K562 (cell line): Measurements from ENCODE around the gene GNAT2. TPM values are rescaled to one million over a fixed set of nuclear protein-coding genes. Genes with fewer than 3 reads are reported as not detected.

ENCODE experiments used
- ATAC-seq: fragments of 200-7000 bp; cut with Tn5 transposase; 3 replicates; pipeline ENCODE4 v1.9.1; 2020; ENCODE audit warnings: moderate library complexity
- BruUV-seq: library from RNA; stranded (reverse); fragments of 400-500 nt; replicated peaks from 2 replicates; lab custom pipeline; 2021; lab: Mats Ljungman, UMichigan
- CTCF ChIA-PET: fragments of 300-600 bp; formaldehyde crosslinking; extraction: SDS; loops from one replicate; lab custom pipeline; 2021; ENCODE audit warnings: low intra/inter-chr PET ratio; lab: Yijun Ruan, JAX
- POLR2A ChIA-PET: fragments of 300-600, 350-650 bp; sonication (Branson Sonifier 250); formaldehyde crosslinking; extraction: SDS; loops from one replicate; lab custom pipeline; 2021; ENCODE audit warnings: antibody characterized with exemption, inconsistent platforms; lab: Yijun Ruan, JAX
- DNase-seq, 4 experiments: peaks; one replicate each; pipeline versions ENCODE4 v3.0.0 to v3.0.0-alpha.2; 2011 to 2018; ENCODE audit warnings: low spot score in 3 of 4, mixed read lengths in 3 of 4; ENCODE audit errors: extremely low read depth in 1 of 4
- FAIRE-seq: peaks from 2 replicates; lab custom pipeline; 2011; peaks lifted over from hg19 to GRCh38; lab: Jason Lieb, UNC
- H2AFZ ChIP-seq: 2 replicates; pipeline ENCODE4 v1.6.0; 2011; ENCODE audit warnings: low read depth, low read length, control low read depth, inconsistent platforms
- H3K27ac ChIP-seq: fragments of 200-600 bp; 3 replicates; pipeline ENCODE4 v1.8.0; 2011; ENCODE audit warnings: low read depth, mild to moderate bottlenecking, control low read depth, inconsistent platforms, low read length, moderate library complexity, mixed read lengths; ENCODE audit errors: extremely low read depth
- H3K27me3 ChIP-seq, 2 experiments: fragments of 300-600 bp in 1 of 2; 2 replicates in 1 of 2; 3 replicates in 1 of 2; pipeline versions ENCODE4 v1.6.0 to v1.8.0; 2011; ENCODE audit warnings: inconsistent platforms in 2 of 2, low read length in 2 of 2, mild to moderate bottlenecking in 1 of 2, mixed read lengths in 1 of 2, moderate library complexity in 1 of 2; ENCODE audit not compliant: control insufficient read depth in 2 of 2, insufficient read depth in 2 of 2
- H3K36me3 ChIP-seq: fragments of 300-600 bp; 3 replicates; pipeline ENCODE4 v1.8.0; 2011; ENCODE audit warnings: mild to moderate bottlenecking, low read length, inconsistent platforms; ENCODE audit not compliant: control insufficient read depth, insufficient read depth
- H3K4me1 ChIP-seq, 2 experiments: fragments of 200-600 bp in 1 of 2; replicated peaks in 1 of 2; 2 replicates in 1 of 2; 3 replicates in 1 of 2; pipeline versions ENCODE4 v1.5.1 to v1.8.0; 2011; ENCODE audit warnings: inconsistent platforms in 2 of 2, low read length in 2 of 2, mild to moderate bottlenecking in 1 of 2, mixed read lengths in 1 of 2, moderate library complexity in 1 of 2; ENCODE audit not compliant: control insufficient read depth in 2 of 2, insufficient read depth in 2 of 2
- H3K4me2 ChIP-seq: 2 replicates; pipeline ENCODE4 v1.6.1; 2011; ENCODE audit warnings: low read length, control low read depth, inconsistent platforms, mixed read lengths; ENCODE audit not compliant: insufficient read depth
- H3K4me3 ChIP-seq: fragments of 200-600 bp; sonication (generic), shearing (Covaris generic); 2 replicates; pipeline ENCODE4 v1.5.1; 2016; ENCODE audit warnings: control low read depth, inconsistent platforms
- H3K79me2 ChIP-seq: fragments of 200-600 bp; 3 replicates; pipeline ENCODE4 v1.8.0; 2011; ENCODE audit warnings: low read length, inconsistent platforms; ENCODE audit not compliant: control insufficient read depth, insufficient read depth
- H3K9ac ChIP-seq, 2 experiments: 2 replicates each; pipeline versions ENCODE4 v1.6.0 to v1.6.1; 2011; ENCODE audit warnings: low read depth in 2 of 2, low read length in 2 of 2, control low read depth in 1 of 2, inconsistent platforms in 1 of 2, mild to moderate bottlenecking in 1 of 2, mixed read lengths in 1 of 2; ENCODE audit not compliant: insufficient read depth in 1 of 2
- H3K9me1 ChIP-seq: one replicate; pipeline ENCODE4 v1.6.0; 2011; ENCODE audit warnings: inconsistent platforms, mild to moderate bottlenecking, low read length, moderate library complexity; ENCODE audit not compliant: control insufficient read depth, insufficient read depth
- H3K9me3 ChIP-seq: replicated peaks from 2 replicates; pipeline ENCODE4 v1.5.1; 2011; ENCODE audit warnings: low read depth, low read length, inconsistent platforms; ENCODE audit not compliant: control insufficient read depth, insufficient read depth
- H4K20me1 ChIP-seq: replicated peaks from 2 replicates; pipeline ENCODE4 v1.6.1; 2011; ENCODE audit warnings: low read length, inconsistent platforms, mixed read lengths; ENCODE audit not compliant: control insufficient read depth, insufficient read depth
- FOXA3 ChIP-seq, 2 experiments: fragments of 450-650 bp in 1 of 2; sonication (generic) in 1 of 2; formaldehyde crosslinking; IDR thresholded peaks in 1 of 2; conservative IDR thresholded peaks in 1 of 2; 2 replicates each; pipeline versions ENCODE4 v1.4.0 to v1.8.0; 2020 to 2022; ENCODE audit warnings: mild to moderate bottlenecking in 2 of 2, missing genetic modification reagents in 1 of 2
- ZFX ChIP-seq: sonication (generic); formaldehyde crosslinking; IDR thresholded peaks from 2 replicates; pipeline ENCODE4 v1.8.0; 2022; ENCODE audit warnings: mild to moderate bottlenecking, missing genetic modification reagents, moderate library complexity
- WGBS: fragments of 100-300 bp; shearing (Covaris generic); methylation state at CpG from one replicate; pipeline ENCODE4 v1.1.6; 2016; ENCODE audit warnings: low coverage, mixed read lengths; ENCODE audit not compliant: insufficient coverage; ENCODE audit errors: missing lambda C conversion rate; 5-methylcytosine and 5-hydroxymethylcytosine counted together
- in situ Hi-C: fragments of 300-500 bp; cut with MboI; formaldehyde crosslinking; loops from 4 replicates; pipeline ENCODE4 v1.15.0; 2018; ENCODE audit warnings: inconsistent platforms, mixed read lengths
- intact Hi-C: fragments of 100-400 bp; cut with micrococcal nuclease; formaldehyde crosslinking; loops from 2 replicates; pipeline ENCODE4 v1.14.2; 2022
- polyA plus RNA-seq, 8 experiments: library from polyadenylated mRNA; depleted of rRNA in 4 of 8; stranded (reverse) in 5 of 8; unstranded in 3 of 8; fragments of >200 nt; fragmentation: Nextera tagmentation in 2 of 8; fragmentation: Illumina TruSeq in 1 of 8; extraction: Ambion mirVana in 2 of 8; extraction: Trizol in 1 of 8; gene quantifications; 2 replicates each; pipeline versions ENCODE4 v1.2.1 to v1.2.3, GENCODE V29; 2011 to 2014; ENCODE audit warnings: inconsistent platforms in 1 of 8, missing spikeins in 1 of 8
- total RNA-seq, 7 experiments: library from RNA; depleted of rRNA in 6 of 7; stranded (reverse); fragments of >200 nt in 6 of 7; fragmentation: Illumina TruSeq in 2 of 7; extraction: Trizol in 2 of 7; gene quantifications; 2 replicates each; pipeline versions ENCODE4 v1.2.1 to v1.2.3, GENCODE V29; 2011 to 2021; ENCODE audit warnings: low replicate concordance in 1 of 7
- TF ChIP-seq, protein P1 (sequence below): fragments of 450-650 bp; IDR thresholded peaks from 2 replicates; pipeline ENCODE4 v1.6.1; 2016

Gene GNAT2
- total and polyA plus RNA-seq, 9 of the 15 experiments (the other 6 are each of a cell fraction or from before 2014, with no cell fraction given): 0.06 to 0.52 (median 0.24) TPM; not detected in 1

DNA sequence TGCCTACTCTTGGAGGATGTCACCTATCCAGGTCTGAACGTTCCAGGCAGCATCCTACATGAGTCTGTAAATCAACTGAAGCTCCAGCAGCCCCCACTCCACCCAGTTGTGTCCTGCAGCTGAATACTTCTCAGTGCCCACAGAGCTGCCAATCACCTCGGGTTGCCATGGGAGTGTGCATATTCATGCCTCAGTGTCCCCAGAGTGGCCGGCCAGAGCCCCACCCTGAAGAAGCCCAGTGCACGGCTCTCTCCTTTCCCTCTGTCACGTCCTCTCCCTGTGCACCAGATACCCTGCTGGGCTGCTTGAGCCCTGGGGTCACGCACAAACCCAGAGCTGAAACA, 20.4 kb upstream of the GNAT2 start:
- Histone ChIP-seq H3K4me3 (no peak overlapping the region), H3K9ac (peak overlapping the region in 1 of 2 experiments; percentile 16; a peak in 1 of 4 replicates), H4K20me1 (no peaks in the 10 kb centered on the region), H3K4me2 (no peak overlapping the region; the same call in 1 of the 2 replicates)
- no peak for DNase-seq
- intact Hi-C loops (loop anchor here (2.0 to 10.0 kb wide), 3 partner anchors 62 to 475 kb away; partner anchors contain the start of genes AHCYL1 and UBL4B), in situ Hi-C loops (loop anchor here (5.0 to 10.0 kb wide), 3 partner anchors 132 to 375 kb away; no protein-coding TSS in a partner anchor)
- ATAC-seq: peak; percentile 5; the same call in 2 of the 3 replicates
- BruUV-seq: no TSS peak
- POLR2A ChIA-PET: interaction anchor here (0.6 to 6.4 kb wide), 17 partner anchors 9 to 346 kb away, joined by 3 to 44 read pairs (median 5); partner anchors contain the start of genes AHCYL1, AMPD2, GNAI3 and GNAT2
- whole genome bisulfite sequencing: 27% methylated on average over 5 of the region's 6 CpGs
- TF ChIP-seq FOXA3 (CRISPR knock-in tag; conservative IDR thresholded peaks at IDR 0.05 in 1 of 2, IDR thresholded peaks at IDR 0.05 in 1 of 2) (no peak), ZFX (CRISPR knock-in tag) (0 out of 2 replicates have a peak, but pooled peaks have one; percentile 14)
- TF ChIP-seq, protein P1, sequence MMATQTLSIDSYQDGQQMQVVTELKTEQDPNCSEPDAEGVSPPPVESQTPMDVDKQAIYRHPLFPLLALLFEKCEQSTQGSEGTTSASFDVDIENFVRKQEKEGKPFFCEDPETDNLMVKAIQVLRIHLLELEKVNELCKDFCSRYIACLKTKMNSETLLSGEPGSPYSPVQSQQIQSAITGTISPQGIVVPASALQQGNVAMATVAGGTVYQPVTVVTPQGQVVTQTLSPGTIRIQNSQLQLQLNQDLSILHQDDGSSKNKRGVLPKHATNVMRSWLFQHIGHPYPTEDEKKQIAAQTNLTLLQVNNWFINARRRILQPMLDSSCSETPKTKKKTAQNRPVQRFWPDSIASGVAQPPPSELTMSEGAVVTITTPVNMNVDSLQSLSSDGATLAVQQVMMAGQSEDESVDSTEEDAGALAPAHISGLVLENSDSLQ: peak; percentile 35; the same call in 1 of the 2 replicates
- TF ChIP-seq, all 486 proteins: peak for 2
- no peak overlapping the region for H3K27ac ChIP-seq
- H3K4me1 ChIP-seq: peaks cover 26 to 50% of the 10 kb centered on the region in 2 experiments
- no peaks in the 10 kb centered on the region for H3K79me2 ChIP-seq
- no peaks in the 10 kb centered on the region for H3K9me1 ChIP-seq
- no peak for FAIRE-seq
- H2AFZ ChIP-seq: no peak overlapping the region
- no peaks in the 10 kb centered on the region; a peak in 1 of 5 replicates for H3K27me3 ChIP-seq
- no peaks in the 10 kb centered on the region for H3K36me3 ChIP-seq
- no peaks in the 10 kb centered on the region for H3K9me3 ChIP-seq
- CTCF ChIA-PET: interaction anchor here (1.0 to 6.9 kb wide), 3 partner anchors 94 to 345 kb away, joined by 3 to 77 read pairs (median 3); partner anchors contain the start of gene AHCYL1
